K562 (cell line): Measurements from ENCODE around the gene BCAS1. TPM values are rescaled to one million over a fixed set of nuclear protein-coding genes. Genes with fewer than 3 reads are reported as not detected.

Source experiments
- ATAC-seq: fragments of 200-7000 bp; cut with Tn5 transposase; 3 replicates; pipeline ENCODE4 v1.9.1; 2020; ENCODE audit warnings: moderate library complexity
- BruUV-seq: library from RNA; stranded (reverse); fragments of 400-500 nt; replicated peaks from 2 replicates; lab custom pipeline; 2021; lab: Mats Ljungman, UMichigan
- CTCF ChIA-PET: fragments of 300-600 bp; formaldehyde crosslinking; extraction: SDS; loops from one replicate; lab custom pipeline; 2021; ENCODE audit warnings: low intra/inter-chr PET ratio; lab: Yijun Ruan, JAX
- POLR2A ChIA-PET: fragments of 300-600, 350-650 bp; sonication (Branson Sonifier 250); formaldehyde crosslinking; extraction: SDS; loops from one replicate; lab custom pipeline; 2021; ENCODE audit warnings: antibody characterized with exemption, inconsistent platforms; lab: Yijun Ruan, JAX
- DNase-seq, 4 experiments: peaks; one replicate each; pipeline versions ENCODE4 v3.0.0 to v3.0.0-alpha.2; 2011 to 2018; ENCODE audit warnings: low spot score in 3 of 4, mixed read lengths in 3 of 4; ENCODE audit errors: extremely low read depth in 1 of 4
- FAIRE-seq: peaks from 2 replicates; lab custom pipeline; 2011; peaks lifted over from hg19 to GRCh38; lab: Jason Lieb, UNC
- H2AFZ ChIP-seq: 2 replicates; pipeline ENCODE4 v1.6.0; 2011; ENCODE audit warnings: low read depth, low read length, control low read depth, inconsistent platforms
- H3K27ac ChIP-seq: fragments of 200-600 bp; 3 replicates; pipeline ENCODE4 v1.8.0; 2011; ENCODE audit warnings: low read depth, mild to moderate bottlenecking, control low read depth, inconsistent platforms, low read length, moderate library complexity, mixed read lengths; ENCODE audit errors: extremely low read depth
- H3K27me3 ChIP-seq, 2 experiments: fragments of 300-600 bp in 1 of 2; 2 replicates in 1 of 2; 3 replicates in 1 of 2; pipeline versions ENCODE4 v1.6.0 to v1.8.0; 2011; ENCODE audit warnings: inconsistent platforms in 2 of 2, low read length in 2 of 2, mild to moderate bottlenecking in 1 of 2, mixed read lengths in 1 of 2, moderate library complexity in 1 of 2; ENCODE audit not compliant: control insufficient read depth in 2 of 2, insufficient read depth in 2 of 2
- H3K36me3 ChIP-seq: fragments of 300-600 bp; 3 replicates; pipeline ENCODE4 v1.8.0; 2011; ENCODE audit warnings: mild to moderate bottlenecking, low read length, inconsistent platforms; ENCODE audit not compliant: control insufficient read depth, insufficient read depth
- H3K4me1 ChIP-seq, 2 experiments: fragments of 200-600 bp in 1 of 2; replicated peaks in 1 of 2; 2 replicates in 1 of 2; 3 replicates in 1 of 2; pipeline versions ENCODE4 v1.5.1 to v1.8.0; 2011; ENCODE audit warnings: inconsistent platforms in 2 of 2, low read length in 2 of 2, mild to moderate bottlenecking in 1 of 2, mixed read lengths in 1 of 2, moderate library complexity in 1 of 2; ENCODE audit not compliant: control insufficient read depth in 2 of 2, insufficient read depth in 2 of 2
- H3K4me2 ChIP-seq: 2 replicates; pipeline ENCODE4 v1.6.1; 2011; ENCODE audit warnings: low read length, control low read depth, inconsistent platforms, mixed read lengths; ENCODE audit not compliant: insufficient read depth
- H3K4me3 ChIP-seq: fragments of 200-600 bp; sonication (generic), shearing (Covaris generic); 2 replicates; pipeline ENCODE4 v1.5.1; 2016; ENCODE audit warnings: control low read depth, inconsistent platforms
- H3K79me2 ChIP-seq: fragments of 200-600 bp; 3 replicates; pipeline ENCODE4 v1.8.0; 2011; ENCODE audit warnings: low read length, inconsistent platforms; ENCODE audit not compliant: control insufficient read depth, insufficient read depth
- H3K9ac ChIP-seq, 2 experiments: 2 replicates each; pipeline versions ENCODE4 v1.6.0 to v1.6.1; 2011; ENCODE audit warnings: low read depth in 2 of 2, low read length in 2 of 2, control low read depth in 1 of 2, inconsistent platforms in 1 of 2, mild to moderate bottlenecking in 1 of 2, mixed read lengths in 1 of 2; ENCODE audit not compliant: insufficient read depth in 1 of 2
- H3K9me1 ChIP-seq: one replicate; pipeline ENCODE4 v1.6.0; 2011; ENCODE audit warnings: inconsistent platforms, mild to moderate bottlenecking, low read length, moderate library complexity; ENCODE audit not compliant: control insufficient read depth, insufficient read depth
- H3K9me3 ChIP-seq: replicated peaks from 2 replicates; pipeline ENCODE4 v1.5.1; 2011; ENCODE audit warnings: low read depth, low read length, inconsistent platforms; ENCODE audit not compliant: control insufficient read depth, insufficient read depth
- H4K20me1 ChIP-seq: replicated peaks from 2 replicates; pipeline ENCODE4 v1.6.1; 2011; ENCODE audit warnings: low read length, inconsistent platforms, mixed read lengths; ENCODE audit not compliant: control insufficient read depth, insufficient read depth
- HNRNPUL1 ChIP-seq: fragments of 200-400 bp; formaldehyde crosslinking; IDR thresholded peaks from 2 replicates; pipeline ENCODE4 v1.6.1; 2017; ENCODE audit warnings: low read length
- WGBS: fragments of 100-300 bp; shearing (Covaris generic); methylation state at CpG from one replicate; pipeline ENCODE4 v1.1.6; 2016; ENCODE audit warnings: low coverage, mixed read lengths; ENCODE audit not compliant: insufficient coverage; ENCODE audit errors: missing lambda C conversion rate; 5-methylcytosine and 5-hydroxymethylcytosine counted together
- in situ Hi-C: fragments of 300-500 bp; cut with MboI; formaldehyde crosslinking; loops from 4 replicates; pipeline ENCODE4 v1.15.0; 2018; ENCODE audit warnings: inconsistent platforms, mixed read lengths
- intact Hi-C: fragments of 100-400 bp; cut with micrococcal nuclease; formaldehyde crosslinking; loops from 2 replicates; pipeline ENCODE4 v1.14.2; 2022
- polyA plus RNA-seq, 8 experiments: library from polyadenylated mRNA; depleted of rRNA in 4 of 8; stranded (reverse) in 5 of 8; unstranded in 3 of 8; fragments of >200 nt; fragmentation: Nextera tagmentation in 2 of 8; fragmentation: Illumina TruSeq in 1 of 8; extraction: Ambion mirVana in 2 of 8; extraction: Trizol in 1 of 8; gene quantifications; 2 replicates each; pipeline versions ENCODE4 v1.2.1 to v1.2.3, GENCODE V29; 2011 to 2014; ENCODE audit warnings: inconsistent platforms in 1 of 8, missing spikeins in 1 of 8
- total RNA-seq, 7 experiments: library from RNA; depleted of rRNA in 6 of 7; stranded (reverse); fragments of >200 nt in 6 of 7; fragmentation: Illumina TruSeq in 2 of 7; extraction: Trizol in 2 of 7; gene quantifications; 2 replicates each; pipeline versions ENCODE4 v1.2.1 to v1.2.3, GENCODE V29; 2011 to 2021; ENCODE audit warnings: low replicate concordance in 1 of 7
- TF ChIP-seq, protein P1 (sequence below), 3 experiments: fragments of 200-800 bp in 1 of 3; fragments of 250-450 bp in 1 of 3; fragments of 450-650 bp in 1 of 3; sonication (Bioruptor Pico) in 1 of 3; sonication (Bioruptor generic) in 1 of 3; formaldehyde crosslinking in 1 of 3; IDR thresholded peaks; 2 replicates each; pipeline versions ENCODE4 v1.6.1 to v1.8.0; 2016 to 2022; ENCODE audit warnings: mild to moderate bottlenecking in 2 of 3, missing genetic modification characterization in 2 of 3, missing compliant biosample characterization in 1 of 3, moderate library complexity in 1 of 3

Gene BCAS1
- total and polyA plus RNA-seq, 9 of the 15 experiments (the other 6 are each of a cell fraction or from before 2014, with no cell fraction given) = 0.18 to 2.3 (median 0.93) TPM

DNA sequence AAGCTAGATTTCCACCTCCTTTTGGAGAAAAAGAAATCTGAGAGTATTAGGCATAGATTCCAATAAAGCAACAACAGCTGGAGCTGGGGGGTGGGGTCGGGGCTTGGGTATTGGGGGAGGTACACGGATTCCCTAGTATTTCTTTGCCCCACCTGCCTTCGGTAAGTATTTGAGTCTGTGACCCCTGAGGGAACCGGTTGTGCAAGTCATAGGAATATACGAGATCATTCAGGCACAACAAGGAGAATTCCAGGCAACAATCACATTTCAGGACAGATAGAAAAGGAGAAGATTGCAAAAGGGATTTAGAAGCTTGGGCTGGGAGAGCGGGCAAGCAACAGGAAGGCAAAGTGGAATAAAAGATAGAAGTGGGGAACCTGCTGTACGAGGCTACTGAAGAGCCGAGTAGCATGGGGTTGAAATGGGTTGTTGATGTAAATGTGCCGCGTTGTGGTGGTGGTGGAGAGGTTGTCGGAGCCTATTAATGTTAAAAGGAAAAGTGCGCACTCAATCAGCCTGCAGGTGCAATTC, 148.9 kb downstream of the BCAS1 start:
- ATAC-seq (no peak), FAIRE-seq (no peak), DNase-seq (no peak)
- in situ Hi-C loops = no loop called here
- POLR2A ChIA-PET = no interaction called here
- Histone ChIP-seq H3K4me3 (no peak overlapping the region), H3K9me3 (no peaks in the 10 kb centered on the region), H3K9me1 (no peaks in the 10 kb centered on the region), H4K20me1 (no peaks in the 10 kb centered on the region), H3K27me3 (no peaks in the 10 kb centered on the region), H3K27ac (no peak overlapping the region)
- CTCF ChIA-PET = no interaction called here
- BruUV-seq = no TSS peak
- no peak for TF ChIP-seq HNRNPUL1
- TF ChIP-seq, protein P1, sequence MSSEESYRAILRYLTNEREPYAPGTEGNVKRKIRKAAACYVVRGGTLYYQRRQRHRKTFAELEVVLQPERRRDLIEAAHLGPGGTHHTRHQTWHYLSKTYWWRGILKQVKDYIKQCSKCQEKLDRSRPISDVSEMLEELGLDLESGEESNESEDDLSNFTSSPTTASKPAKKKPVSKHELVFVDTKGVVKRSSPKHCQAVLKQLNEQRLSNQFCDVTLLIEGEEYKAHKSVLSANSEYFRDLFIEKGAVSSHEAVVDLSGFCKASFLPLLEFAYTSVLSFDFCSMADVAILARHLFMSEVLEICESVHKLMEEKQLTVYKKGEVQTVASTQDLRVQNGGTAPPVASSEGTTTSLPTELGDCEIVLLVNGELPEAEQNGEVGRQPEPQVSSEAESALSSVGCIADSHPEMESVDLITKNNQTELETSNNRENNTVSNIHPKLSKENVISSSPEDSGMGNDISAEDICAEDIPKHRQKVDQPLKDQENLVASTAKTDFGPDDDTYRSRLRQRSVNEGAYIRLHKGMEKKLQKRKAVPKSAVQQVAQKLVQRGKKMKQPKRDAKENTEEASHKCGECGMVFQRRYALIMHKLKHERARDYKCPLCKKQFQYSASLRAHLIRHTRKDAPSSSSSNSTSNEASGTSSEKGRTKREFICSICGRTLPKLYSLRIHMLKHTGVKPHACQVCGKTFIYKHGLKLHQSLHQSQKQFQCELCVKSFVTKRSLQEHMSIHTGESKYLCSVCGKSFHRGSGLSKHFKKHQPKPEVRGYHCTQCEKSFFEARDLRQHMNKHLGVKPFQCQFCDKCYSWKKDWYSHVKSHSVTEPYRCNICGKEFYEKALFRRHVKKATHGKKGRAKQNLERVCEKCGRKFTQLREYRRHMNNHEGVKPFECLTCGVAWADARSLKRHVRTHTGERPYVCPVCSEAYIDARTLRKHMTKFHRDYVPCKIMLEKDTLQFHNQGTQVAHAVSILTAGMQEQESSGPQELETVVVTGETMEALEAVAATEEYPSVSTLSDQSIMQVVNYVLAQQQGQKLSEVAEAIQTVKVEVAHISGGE (CRISPR knock-in tag; IDR thresholded peaks at IDR 0.05) = peak in 1 of 3 experiments; percentile 46; a peak in 1 of 6 replicates
- TF ChIP-seq, all 486 proteins: peak for 1
- H2AFZ ChIP-seq = no peak overlapping the region
- 68% methylated on average over 11 of the region's 12 CpGs for WGBS
- H3K79me2 ChIP-seq = no peaks in the 10 kb centered on the region
- H3K9ac ChIP-seq = no peak overlapping the region
- peaks cover 4 to 16% of the 10 kb centered on the region in 2 experiments; a peak in 3 of 5 replicates for H3K4me1 ChIP-seq
- intact Hi-C loops = no loop called here
- H3K4me2 ChIP-seq = no peak overlapping the region
- no peaks in the 10 kb centered on the region for H3K36me3 ChIP-seq
